Thyroid gland (tissue), 4 donors: ENCODE results near the gene FGF8.

ENCODE experiments used
- POLR2A ChIP-seq, 2 donors: fragments of 450-650 bp; IDR thresholded peaks; one replicate each; pipeline ENCODE4 v1.6.1; 2017; ENCODE audit warnings: antibody characterized with exemption in 2 of 2, mild to moderate bottlenecking in 2 of 2, moderate library complexity in 1 of 2
- TF ChIP-seq, protein P1 (sequence below), 6 experiments: fragments of 200-600 bp in 3 of 6; fragments of 450-650 bp in 3 of 6; sonication (generic) in 3 of 6; IDR thresholded peaks; one replicate each; pipeline ENCODE4 v1.5.1; 2016 to 2019; ENCODE audit warnings: antibody characterized with exemption in 6 of 6, mild to moderate bottlenecking in 2 of 6, inconsistent platforms in 1 of 6, moderate library complexity in 1 of 6

DNA sequence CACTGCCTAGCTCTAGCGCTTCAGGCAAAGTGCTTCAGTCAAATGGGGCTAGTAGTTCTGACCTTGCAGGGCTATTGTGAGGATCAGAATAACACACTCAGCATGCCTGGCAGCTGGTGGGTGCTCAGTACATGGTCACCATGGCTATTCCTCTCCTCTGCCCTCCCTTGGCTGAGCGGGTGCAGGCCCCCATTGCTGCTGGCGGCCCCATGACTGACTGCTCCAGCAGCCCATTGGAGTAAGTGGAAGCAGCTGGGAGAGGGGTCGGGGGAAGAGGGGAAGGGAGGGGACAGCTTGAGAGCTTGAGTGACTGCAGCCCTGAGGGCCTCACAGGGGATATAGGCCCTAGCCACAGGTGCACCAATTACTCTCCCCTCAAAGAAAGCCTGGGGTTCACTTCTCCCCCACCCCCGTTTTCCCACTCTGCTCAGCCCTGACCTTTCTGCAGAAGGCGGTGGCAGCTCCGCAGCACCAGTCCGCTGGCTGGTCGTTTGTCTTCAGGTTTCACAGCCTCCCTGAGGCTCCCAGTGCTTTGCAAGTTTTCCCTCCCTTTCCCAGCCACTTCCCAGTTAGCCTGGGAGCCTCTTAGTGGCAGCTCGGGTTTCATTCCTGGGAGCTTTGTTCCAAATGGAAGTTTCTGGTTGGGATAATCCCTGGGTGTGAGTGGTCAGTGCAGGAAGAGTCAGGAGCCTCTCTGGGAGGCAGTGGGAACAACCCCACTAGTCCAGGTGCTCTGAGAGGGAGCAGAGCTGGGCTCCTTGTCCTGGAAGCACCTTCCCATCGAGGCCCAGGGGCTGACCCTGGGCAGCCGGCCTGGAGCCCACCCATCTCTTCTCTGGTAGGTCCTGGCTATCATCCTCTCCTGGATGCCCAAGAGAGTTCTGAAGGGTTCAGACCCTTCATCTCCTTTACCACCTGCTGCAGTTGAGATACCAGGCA lies 16.3 kb downstream of the FGF8 start:
- TF ChIP-seq POLR2A (IDR thresholded peaks at IDR 0.05): no peak
- TF ChIP-seq, protein P1, sequence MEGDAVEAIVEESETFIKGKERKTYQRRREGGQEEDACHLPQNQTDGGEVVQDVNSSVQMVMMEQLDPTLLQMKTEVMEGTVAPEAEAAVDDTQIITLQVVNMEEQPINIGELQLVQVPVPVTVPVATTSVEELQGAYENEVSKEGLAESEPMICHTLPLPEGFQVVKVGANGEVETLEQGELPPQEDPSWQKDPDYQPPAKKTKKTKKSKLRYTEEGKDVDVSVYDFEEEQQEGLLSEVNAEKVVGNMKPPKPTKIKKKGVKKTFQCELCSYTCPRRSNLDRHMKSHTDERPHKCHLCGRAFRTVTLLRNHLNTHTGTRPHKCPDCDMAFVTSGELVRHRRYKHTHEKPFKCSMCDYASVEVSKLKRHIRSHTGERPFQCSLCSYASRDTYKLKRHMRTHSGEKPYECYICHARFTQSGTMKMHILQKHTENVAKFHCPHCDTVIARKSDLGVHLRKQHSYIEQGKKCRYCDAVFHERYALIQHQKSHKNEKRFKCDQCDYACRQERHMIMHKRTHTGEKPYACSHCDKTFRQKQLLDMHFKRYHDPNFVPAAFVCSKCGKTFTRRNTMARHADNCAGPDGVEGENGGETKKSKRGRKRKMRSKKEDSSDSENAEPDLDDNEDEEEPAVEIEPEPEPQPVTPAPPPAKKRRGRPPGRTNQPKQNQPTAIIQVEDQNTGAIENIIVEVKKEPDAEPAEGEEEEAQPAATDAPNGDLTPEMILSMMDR (IDR thresholded peaks at IDR 0.05): no peak
